LNCAP (cell line): ENCODE measurements around the gene DOCK9.

Source experiments
- CTCF ChIP-seq: fragments of 450-650 bp; IDR thresholded peaks from 2 replicates; pipeline ENCODE4 v1.5.1; 2017; ENCODE audit warnings: mild to moderate bottlenecking

DOCK9 gene

GRCh38 chr13:98910501-98910951 lies 67.3 kb downstream of the DOCK9 start:
- no peak for TF ChIP-seq CTCF

DNA sequence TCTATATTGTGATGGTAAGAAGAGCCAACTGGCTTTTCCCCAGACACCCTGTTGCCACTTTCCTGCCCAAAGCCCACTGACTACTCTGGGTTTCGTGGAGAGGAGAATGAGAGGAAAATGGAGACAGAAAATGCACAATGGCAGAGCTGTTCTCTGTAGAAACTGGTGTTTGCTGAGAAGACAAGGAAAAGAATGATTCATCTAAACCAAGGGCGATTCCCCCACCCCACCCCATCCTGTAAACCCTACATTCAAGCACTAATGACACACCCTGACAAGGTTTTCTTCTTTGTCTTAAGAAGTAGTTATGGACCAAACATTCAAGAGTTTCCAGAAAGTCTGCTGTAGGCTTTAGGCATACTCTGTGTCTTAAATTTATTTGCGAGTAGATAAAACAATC lies 68.8 kb downstream of the DOCK9 start:
- no peak for TF ChIP-seq CTCF

DNA sequence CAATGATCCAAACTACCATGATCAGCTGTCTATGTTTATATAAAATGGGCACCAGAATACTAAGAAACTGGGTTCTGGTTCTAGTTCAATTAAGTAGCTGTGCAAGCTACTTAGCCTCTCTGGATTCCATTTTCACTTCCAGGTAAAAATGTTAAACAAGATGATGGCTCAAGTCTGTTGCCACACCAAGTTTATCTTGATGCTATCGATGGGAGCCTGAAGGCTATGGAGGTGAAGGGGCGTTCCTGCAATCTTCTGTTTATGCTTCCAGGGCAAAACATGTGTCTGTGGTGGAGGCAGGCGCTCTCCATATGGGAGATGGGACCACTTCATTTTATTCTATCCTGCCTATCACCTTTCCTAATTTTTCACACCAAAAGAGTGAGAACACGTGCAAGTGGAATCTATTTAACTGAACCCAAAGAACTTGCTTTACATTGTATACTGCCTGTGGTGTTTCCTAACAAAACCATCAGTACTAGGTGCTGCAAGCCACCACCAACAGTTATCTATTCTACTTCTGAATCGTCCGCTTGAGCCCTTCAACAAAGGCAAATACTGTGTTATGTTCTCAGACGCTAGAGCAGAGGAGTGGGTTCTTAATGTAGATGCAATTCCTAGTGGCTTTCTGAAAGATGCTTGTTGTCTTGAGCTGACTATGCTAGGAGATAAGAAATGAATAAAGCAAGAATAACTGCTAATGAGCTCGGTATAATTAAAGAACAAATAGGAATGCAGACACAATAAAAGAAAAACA lies 70.9 kb downstream of the DOCK9 start:
- TF ChIP-seq CTCF: no peak

- TF ChIP-seq CTCF: no peak
Observed at GRCh38 chr13:98905199-98905598, 72.7 kb downstream of the DOCK9 start.

DNA sequence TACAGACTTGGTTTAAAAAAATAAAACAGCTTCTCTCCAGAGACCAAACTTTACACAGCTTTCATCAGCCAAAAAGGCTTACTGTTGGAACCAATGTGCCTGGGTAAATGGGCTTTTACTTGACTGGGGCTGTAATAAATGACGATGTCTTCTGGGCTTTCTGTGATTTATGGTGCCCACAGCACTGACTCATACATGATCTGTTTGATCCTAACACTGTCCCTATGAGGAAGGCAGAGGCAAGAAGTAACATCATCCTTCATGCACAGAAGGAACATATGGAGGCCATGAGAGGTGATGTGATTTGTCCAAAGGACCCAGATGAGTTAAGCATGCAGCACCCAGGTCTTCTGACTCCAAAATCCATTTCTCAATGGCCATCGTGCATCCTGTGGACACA lies 77.4 kb downstream of the DOCK9 start:
- TF ChIP-seq CTCF: no peak

GRCh38 chr13:98897706-98898105 lies 80.2 kb downstream of the DOCK9 start:
- TF ChIP-seq CTCF: no peak

DNA sequence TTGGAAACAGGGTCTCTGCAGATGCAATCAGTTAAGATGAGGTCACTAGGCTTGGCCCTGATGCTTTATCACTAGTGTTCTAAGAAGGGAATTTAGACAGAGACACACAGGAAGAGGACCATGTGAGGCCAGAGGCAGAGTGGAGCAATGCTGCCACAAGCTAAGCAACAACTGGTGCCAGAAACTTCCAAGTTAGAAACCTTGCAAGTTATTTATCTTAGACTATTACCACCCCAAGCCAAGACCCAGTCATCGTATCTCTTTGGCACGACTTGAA lies 81.1 kb downstream of the DOCK9 start:
- no peak for TF ChIP-seq CTCF
